Astrocyte (in vitro differentiated cells and primary cell): ENCODE data around the gene CDK4. TPM values are rescaled to one million over a fixed set of nuclear protein-coding genes. Genes with fewer than 3 reads are reported as not detected.

Experiments used
- DNase-seq: peaks from one replicate; pipeline ENCODE4 v3.0.0-alpha.2; 2010; ENCODE audit warnings: low read depth
- FAIRE-seq: peaks from 2 replicates; lab custom pipeline; 2011; peaks lifted over from hg19 to GRCh38; lab: Jason Lieb, UNC
- H2AFZ ChIP-seq: 2 replicates; pipeline ENCODE4 v1.6.0; 2012; ENCODE audit warnings: low read depth, low read length, inconsistent platforms
- H3K27ac ChIP-seq: 2 replicates; pipeline ENCODE4 v1.5.1; 2011; ENCODE audit warnings: low read depth, low read length, inconsistent platforms
- H3K27me3 ChIP-seq: 2 replicates; pipeline ENCODE4 v1.6.0; 2011; ENCODE audit warnings: low read length, inconsistent platforms; ENCODE audit not compliant: insufficient read depth
- H3K36me3 ChIP-seq: 2 replicates; pipeline ENCODE4 v1.5.1; 2011; ENCODE audit warnings: low read length, inconsistent platforms; ENCODE audit not compliant: insufficient read depth
- H3K4me1 ChIP-seq: 2 replicates; pipeline ENCODE4 v1.5.1; 2011; ENCODE audit warnings: low read length, inconsistent platforms; ENCODE audit not compliant: insufficient read depth
- H3K4me2 ChIP-seq: 2 replicates; pipeline ENCODE4 v1.6.0; 2012; ENCODE audit warnings: low read length, inconsistent platforms
- H3K4me3 ChIP-seq: 2 replicates; pipeline ENCODE4 v1.5.1; 2011; ENCODE audit warnings: low read depth, mild to moderate bottlenecking, low read length, inconsistent platforms; ENCODE audit not compliant: insufficient read depth
- H3K79me2 ChIP-seq: 2 replicates; pipeline ENCODE4 v1.6.0; 2012; ENCODE audit warnings: mild to moderate bottlenecking, low read length, inconsistent platforms; ENCODE audit not compliant: insufficient read depth
- H3K9ac ChIP-seq: 2 replicates; pipeline ENCODE4 v1.6.0; 2012; ENCODE audit warnings: mild to moderate bottlenecking, low read length, inconsistent platforms
- H3K9me3 ChIP-seq: 2 replicates; pipeline ENCODE4 v1.5.1; 2012; ENCODE audit warnings: low read depth, mild to moderate bottlenecking, low read length, inconsistent platforms; ENCODE audit not compliant: insufficient read depth
- H4K20me1 ChIP-seq: 2 replicates; pipeline ENCODE4 v1.6.0; 2012; ENCODE audit warnings: low read length, inconsistent platforms; ENCODE audit not compliant: insufficient read depth
- H3K27ac Mint-ChIP-seq: one replicate; pipeline ENCODE4 v1.8.0; 2021; ENCODE audit warnings: mild to moderate bottlenecking, mixed read lengths; ENCODE audit not compliant: unreplicated experiment
- H3K27me3 Mint-ChIP-seq: one replicate; pipeline ENCODE4 v1.8.0; 2021; ENCODE audit warnings: low read depth, mixed read lengths; ENCODE audit not compliant: unreplicated experiment
- H3K36me3 Mint-ChIP-seq: one replicate; pipeline ENCODE4 v1.8.0; 2021; ENCODE audit warnings: low read depth, mixed read lengths; ENCODE audit not compliant: unreplicated experiment
- H3K4me1 Mint-ChIP-seq: one replicate; pipeline ENCODE4 v1.8.0; 2021; ENCODE audit warnings: low read depth, mixed read lengths; ENCODE audit not compliant: unreplicated experiment
- H3K4me3 Mint-ChIP-seq: one replicate; pipeline ENCODE4 v1.8.0; 2021; ENCODE audit warnings: mild to moderate bottlenecking, moderate library complexity, mixed read lengths; ENCODE audit not compliant: unreplicated experiment
- H3K9me3 Mint-ChIP-seq: one replicate; pipeline ENCODE4 v1.8.0; 2021; ENCODE audit warnings: mild to moderate bottlenecking, mixed read lengths; ENCODE audit not compliant: unreplicated experiment
- EZH2 ChIP-seq: IDR thresholded peaks from 2 replicates; pipeline ENCODE4 v1.6.1; 2012; ENCODE audit warnings: mild to moderate bottlenecking, low read length, inconsistent platforms; ENCODE audit not compliant: insufficient read depth
- total RNA-seq: library from RNA; stranded (reverse); gene quantifications from 2 replicates; pipeline ENCODE4 v1.2.1, GENCODE V29; 2021
- TF ChIP-seq, protein P1 (sequence below): IDR thresholded peaks from 2 replicates; pipeline ENCODE4 v1.5.1; 2011; ENCODE audit warnings: low read depth, mild to moderate bottlenecking, inconsistent platforms, low read length, moderate library complexity; ENCODE audit not compliant: insufficient read depth

The CDK4 gene
- total RNA-seq, 1 donor from 2014 or later: 133 TPM

DNA sequence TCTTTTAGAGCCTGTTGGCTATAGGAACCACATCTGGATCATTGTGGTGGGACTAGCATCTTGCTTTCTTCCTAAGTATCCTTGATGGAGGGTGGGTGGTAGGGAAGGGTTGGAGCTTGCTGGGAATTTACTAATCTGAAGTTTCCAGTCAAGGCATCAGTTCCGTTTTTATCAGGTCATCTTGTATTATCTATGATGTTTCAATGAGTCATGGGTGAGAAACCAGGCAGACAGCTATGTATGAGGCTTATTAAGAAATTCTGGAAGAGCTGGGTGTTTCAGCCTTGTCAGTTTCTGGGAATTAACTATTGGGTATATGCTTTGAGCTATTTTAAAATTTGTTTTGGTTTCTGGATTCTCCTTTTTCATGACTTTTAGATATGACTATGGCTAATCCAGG is 41.8 kb upstream of the CDK4 start:
- Histone ChIP-seq H3K36me3 (peaks cover 19% of the 10 kb centered on the region), H3K27ac (peak overlapping the region; percentile 76), H3K9ac (peak overlapping the region; percentile 64), H4K20me1 (no peaks in the 10 kb centered on the region), H3K4me2 (peak overlapping the region; percentile 62), H3K4me1 (peaks cover 13% of the 10 kb centered on the region), H2AFZ (no peak overlapping the region), H3K9me3 (no peaks in the 10 kb centered on the region), H3K27me3 (no peaks in the 10 kb centered on the region), H3K79me2 (no peaks in the 10 kb centered on the region), H3K4me3 (no peak overlapping the region)
- FAIRE-seq (peak; percentile 77), DNase-seq (peak; percentile 91)
- Mint-ChIP-seq H3K4me1 (peaks cover 9% of the 10 kb centered on the region), H3K9me3 (no peaks in the 10 kb centered on the region), H3K36me3 (peaks cover 17% of the 10 kb centered on the region), H3K27ac (peak overlapping the region; percentile 62), H3K27me3 (no peaks in the 10 kb centered on the region), H3K4me3 (no peak overlapping the region)
- no peak for TF ChIP-seq EZH2
- TF ChIP-seq, protein P1, sequence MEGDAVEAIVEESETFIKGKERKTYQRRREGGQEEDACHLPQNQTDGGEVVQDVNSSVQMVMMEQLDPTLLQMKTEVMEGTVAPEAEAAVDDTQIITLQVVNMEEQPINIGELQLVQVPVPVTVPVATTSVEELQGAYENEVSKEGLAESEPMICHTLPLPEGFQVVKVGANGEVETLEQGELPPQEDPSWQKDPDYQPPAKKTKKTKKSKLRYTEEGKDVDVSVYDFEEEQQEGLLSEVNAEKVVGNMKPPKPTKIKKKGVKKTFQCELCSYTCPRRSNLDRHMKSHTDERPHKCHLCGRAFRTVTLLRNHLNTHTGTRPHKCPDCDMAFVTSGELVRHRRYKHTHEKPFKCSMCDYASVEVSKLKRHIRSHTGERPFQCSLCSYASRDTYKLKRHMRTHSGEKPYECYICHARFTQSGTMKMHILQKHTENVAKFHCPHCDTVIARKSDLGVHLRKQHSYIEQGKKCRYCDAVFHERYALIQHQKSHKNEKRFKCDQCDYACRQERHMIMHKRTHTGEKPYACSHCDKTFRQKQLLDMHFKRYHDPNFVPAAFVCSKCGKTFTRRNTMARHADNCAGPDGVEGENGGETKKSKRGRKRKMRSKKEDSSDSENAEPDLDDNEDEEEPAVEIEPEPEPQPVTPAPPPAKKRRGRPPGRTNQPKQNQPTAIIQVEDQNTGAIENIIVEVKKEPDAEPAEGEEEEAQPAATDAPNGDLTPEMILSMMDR: no peak

DNA sequence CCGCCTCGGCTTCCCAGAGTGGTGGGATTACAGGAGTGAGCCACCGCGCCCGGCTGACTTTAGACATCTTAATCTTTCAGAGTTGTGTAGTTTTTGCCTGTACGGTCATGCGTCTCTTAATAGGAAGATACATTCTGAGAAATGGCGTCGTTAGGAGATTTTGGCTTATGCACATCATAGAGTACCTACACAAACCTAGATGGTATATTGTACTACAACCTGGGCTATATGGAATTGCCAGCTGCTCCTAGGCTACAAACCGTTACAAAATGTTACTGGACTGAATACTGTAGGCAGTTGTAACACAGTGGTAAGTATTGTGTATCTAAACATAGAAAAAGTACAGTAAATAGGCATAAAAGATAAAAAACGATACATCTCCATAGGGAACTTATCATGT is 31.8 kb upstream of the CDK4 start:
- FAIRE-seq (no peak), DNase-seq (no peak)
- no peak overlapping the region for H3K4me3 ChIP-seq
- no peaks in the 10 kb centered on the region for H3K9me3 ChIP-seq
- Mint-ChIP-seq H3K36me3 (peaks cover 6% of the 10 kb centered on the region), H3K9me3 (no peaks in the 10 kb centered on the region), H3K4me1 (peaks cover 5% of the 10 kb centered on the region), H3K27me3 (no peaks in the 10 kb centered on the region), H3K4me3 (peak overlapping the region; percentile 80), H3K27ac (peak overlapping the region; percentile 62)
- no peak overlapping the region for H3K4me2 ChIP-seq
- no peaks in the 10 kb centered on the region for H3K27me3 ChIP-seq
- no peak overlapping the region for H2AFZ ChIP-seq
- peaks cover 4% of the 10 kb centered on the region for H3K4me1 ChIP-seq
- TF ChIP-seq, protein P1: no peak
- TF ChIP-seq EZH2: no peak
- H3K9ac ChIP-seq: no peak overlapping the region
- H4K20me1 ChIP-seq: peaks cover 5% of the 10 kb centered on the region
- peaks cover 28% of the 10 kb centered on the region for H3K36me3 ChIP-seq
- peaks cover 18% of the 10 kb centered on the region for H3K79me2 ChIP-seq
- H3K27ac ChIP-seq: no peak overlapping the region

DNA sequence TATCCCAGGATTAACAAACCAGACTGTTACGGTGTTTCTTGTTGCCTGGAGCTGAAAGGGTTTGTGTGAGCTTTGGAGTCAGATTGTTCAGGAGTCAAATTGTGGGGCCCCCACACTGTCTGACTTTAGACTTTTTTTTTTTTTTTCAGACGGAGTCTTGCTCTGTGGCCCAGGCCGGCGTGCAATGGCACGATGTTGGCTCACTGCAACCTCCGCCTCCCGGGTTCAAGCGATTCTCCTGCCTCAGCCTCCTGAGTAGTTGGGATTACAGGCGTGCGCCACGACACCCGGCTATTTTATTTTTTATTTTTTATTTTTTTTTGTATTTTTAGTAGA is 31.3 kb upstream of the CDK4 start:
- no peaks in the 10 kb centered on the region for H3K27me3 ChIP-seq
- H3K4me3 ChIP-seq: peak overlapping the region; percentile 96
- Mint-ChIP-seq H3K4me3 (peak overlapping the region; percentile 100), H3K27ac (peak overlapping the region; percentile 94), H3K4me1 (peaks cover 5% of the 10 kb centered on the region), H3K27me3 (no peaks in the 10 kb centered on the region), H3K9me3 (no peaks in the 10 kb centered on the region), H3K36me3 (peaks cover 8% of the 10 kb centered on the region)
- H3K36me3 ChIP-seq: peaks cover 26% of the 10 kb centered on the region
- H3K9me3 ChIP-seq: no peaks in the 10 kb centered on the region
- peak overlapping the region; percentile 93 for H3K4me2 ChIP-seq
- H2AFZ ChIP-seq: peak overlapping the region; percentile 94
- H3K27ac ChIP-seq: peak overlapping the region; percentile 75
- TF ChIP-seq, protein P1: no peak
- no peak for TF ChIP-seq EZH2
- FAIRE-seq (no peak), DNase-seq (no peak)
- H3K79me2 ChIP-seq: peaks cover 18% of the 10 kb centered on the region
- peaks cover 5% of the 10 kb centered on the region for H4K20me1 ChIP-seq
- H3K4me1 ChIP-seq: peaks cover 4% of the 10 kb centered on the region
- H3K9ac ChIP-seq: peak overlapping the region; percentile 97
